Caki2 (cell line): Measurements from ENCODE around the gene GSK3B. TPM values are rescaled to one million over a fixed set of nuclear protein-coding genes. Genes with fewer than 3 reads are reported as not detected.

Experiments
- DNase-seq: peaks from one replicate; pipeline ENCODE4 v3.0.0-alpha.2; 2015; ENCODE audit warnings: low read depth
- in situ Hi-C: cut with HindIII; loops from 2 replicates; pipeline ENCODE4 v1.10.0; 2016; ENCODE audit warnings: low sequenced_read_pairs, low pct_unique_long_range_greater_than_20kb, mixed read lengths
- total RNA-seq: library from RNA; depleted of rRNA; stranded (reverse); fragments of >200 nt; shearing (Covaris generic); gene quantifications from 2 replicates; pipeline ENCODE4 v1.2.3, GENCODE V29; 2014; ENCODE audit warnings: low replicate concordance

The GSK3B gene
- total RNA-seq, 1 experiment from 2014 or later: 31.7 TPM

GRCh38 chr3:120102232-120102631 is 8.0 kb upstream of the GSK3B start:
- no peak for DNase-seq
- in situ Hi-C loops: no loop called here

GRCh38 chr3:120101624-120102023 is 7.4 kb upstream of the GSK3B start:
- DNase-seq: no peak
- in situ Hi-C loops: no loop called here

- no peak for DNase-seq
- in situ Hi-C loops: no loop called here
These were observed 6.5 kb upstream of the GSK3B start for GRCh38 chr3:120100711-120101110.

GRCh38 chr3:120098710-120099109 is 4.5 kb upstream of the GSK3B start:
- DNase-seq: no peak
- in situ Hi-C loops: no loop called here

- DNase-seq: no peak
- in situ Hi-C loops: no loop called here
These were observed 1.8 kb upstream of the GSK3B start for GRCh38 chr3:120095979-120096426.

GRCh38 chr3:120095226-120095978 is 1.2 kb upstream of the GSK3B start:
- DNase-seq: peak; percentile 84
- in situ Hi-C loops: no loop called here

GRCh38 chr3:120094776-120095225 is 554 bp upstream of the GSK3B start:
- in situ Hi-C loops: no loop called here
- peak; percentile 100 for DNase-seq

- no peak for DNase-seq
- in situ Hi-C loops: no loop called here
These were observed 932 bp downstream of the GSK3B start for GRCh38 chr3:120093119-120093910.

GRCh38 chr3:120092474-120092873 is 1.8 kb downstream of the GSK3B start:
- no peak for DNase-seq
- in situ Hi-C loops: no loop called here

- no peak for DNase-seq
- in situ Hi-C loops: no loop called here
These were observed 3.8 kb downstream of the GSK3B start for GRCh38 chr3:120090422-120090821.

- in situ Hi-C loops: no loop called here
- no peak for DNase-seq
These were observed 5.2 kb downstream of the GSK3B start for GRCh38 chr3:120089089-120089488.

- in situ Hi-C loops: no loop called here
- DNase-seq: no peak
These were observed 5.6 kb downstream of the GSK3B start for GRCh38 chr3:120088622-120089021.

- DNase-seq: no peak
- in situ Hi-C loops: no loop called here
These were observed 12.5 kb downstream of the GSK3B start for GRCh38 chr3:120081719-120082118.

- in situ Hi-C loops: no loop called here
- DNase-seq: no peak
These were observed 13.4 kb downstream of the GSK3B start for GRCh38 chr3:120080836-120081235.

GRCh38 chr3:120077731-120078130 is 16.5 kb downstream of the GSK3B start:
- in situ Hi-C loops: no loop called here
- no peak for DNase-seq

- no peak for DNase-seq
- in situ Hi-C loops: no loop called here
These were observed 21.3 kb downstream of the GSK3B start for GRCh38 chr3:120072867-120073525.

- in situ Hi-C loops: no loop called here
- no peak for DNase-seq
These were observed 23.0 kb downstream of the GSK3B start for GRCh38 chr3:120071259-120071658.

- in situ Hi-C loops: no loop called here
- no peak for DNase-seq
These were observed 23.8 kb downstream of the GSK3B start for GRCh38 chr3:120070263-120070981.
